KMS-11 (cell line): Measurements from ENCODE around the gene TCF7L2.
"Not testable (repeated sequence)": the region's sequence is repeated elsewhere in the genome, so short reads cannot be mapped to it uniquely, and the experiment has no call there.

Experiments
- H2AFZ ChIP-seq: fragments of 200-600 bp; sonication (generic); 2 replicates; pipeline ENCODE4 v1.6.1; 2016; ENCODE audit warnings: antibody characterized with exemption, mixed run types, low read depth
- H3K27ac ChIP-seq: fragments of 200-600 bp; sonication (generic); 2 replicates; pipeline ENCODE4 v1.6.1; 2016; ENCODE audit warnings: mild to moderate bottlenecking, mixed run types
- H3K27me3 ChIP-seq: fragments of 200-600 bp; sonication (generic); 2 replicates; pipeline ENCODE4 v1.6.1; 2017; ENCODE audit warnings: mild to moderate bottlenecking, low read depth, mixed run types, moderate library complexity; ENCODE audit not compliant: insufficient read depth
- H3K36me3 ChIP-seq: fragments of 200-600 bp; sonication (generic); 2 replicates; pipeline ENCODE4 v1.6.1; 2017; ENCODE audit warnings: mild to moderate bottlenecking, mixed run types; ENCODE audit not compliant: insufficient read depth
- H3K4me1 ChIP-seq: fragments of 200-600 bp; sonication (generic); 2 replicates; pipeline ENCODE4 v1.6.1; 2016; ENCODE audit warnings: mild to moderate bottlenecking, low read depth, mixed run types; ENCODE audit not compliant: poor library complexity, severe bottlenecking
- H3K4me2 ChIP-seq: fragments of 200-600 bp; sonication (generic); 2 replicates; pipeline ENCODE4 v1.7.0; 2016; ENCODE audit warnings: mild to moderate bottlenecking, mixed run types
- H3K4me3 ChIP-seq: fragments of 200-600 bp; sonication (generic); IDR thresholded peaks from 2 replicates; pipeline ENCODE4 v1.6.1; 2017; ENCODE audit warnings: low read depth, low read length, mixed read lengths; ENCODE audit not compliant: insufficient read depth
- H3K79me2 ChIP-seq: fragments of 200-600 bp; sonication (generic); 2 replicates; pipeline ENCODE4 v1.6.1; 2016; ENCODE audit warnings: low read depth, mixed run types; ENCODE audit not compliant: insufficient read depth
- H3K9ac ChIP-seq: fragments of 200-600 bp; sonication (generic); 2 replicates; pipeline ENCODE4 v1.6.1; 2016; ENCODE audit warnings: mild to moderate bottlenecking, mixed run types
- H4K20me1 ChIP-seq: fragments of 200-600 bp; sonication (generic); 2 replicates; pipeline ENCODE4 v1.6.1; 2016; ENCODE audit warnings: mild to moderate bottlenecking, mixed run types; ENCODE audit not compliant: insufficient read depth
- TF ChIP-seq, protein P1 (sequence below): fragments of 200-600 bp; sonication (generic); conservative IDR thresholded peaks from 2 replicates; pipeline ENCODE4 v1.6.1; 2017; ENCODE audit warnings: low read depth, mild to moderate bottlenecking, antibody characterized with exemption, low read length, moderate library complexity, mixed read lengths

TCF7L2 gene

GRCh38 chr10:113104047-113104446 lies 154.0 kb downstream of the TCF7L2 start:
- Histone ChIP-seq H3K79me2 (no peaks in the 10 kb centered on the region), H3K4me2 (no peak overlapping the region), H3K4me1 (no peaks in the 10 kb centered on the region), H2AFZ (no peak overlapping the region), H3K27me3 (no peaks in the 10 kb centered on the region), H4K20me1 (no peaks in the 10 kb centered on the region), H3K4me3 (no peak overlapping the region), H3K27ac (no peak overlapping the region), H3K36me3 (no peaks in the 10 kb centered on the region), H3K9ac (no peak overlapping the region)
- TF ChIP-seq, protein P1, sequence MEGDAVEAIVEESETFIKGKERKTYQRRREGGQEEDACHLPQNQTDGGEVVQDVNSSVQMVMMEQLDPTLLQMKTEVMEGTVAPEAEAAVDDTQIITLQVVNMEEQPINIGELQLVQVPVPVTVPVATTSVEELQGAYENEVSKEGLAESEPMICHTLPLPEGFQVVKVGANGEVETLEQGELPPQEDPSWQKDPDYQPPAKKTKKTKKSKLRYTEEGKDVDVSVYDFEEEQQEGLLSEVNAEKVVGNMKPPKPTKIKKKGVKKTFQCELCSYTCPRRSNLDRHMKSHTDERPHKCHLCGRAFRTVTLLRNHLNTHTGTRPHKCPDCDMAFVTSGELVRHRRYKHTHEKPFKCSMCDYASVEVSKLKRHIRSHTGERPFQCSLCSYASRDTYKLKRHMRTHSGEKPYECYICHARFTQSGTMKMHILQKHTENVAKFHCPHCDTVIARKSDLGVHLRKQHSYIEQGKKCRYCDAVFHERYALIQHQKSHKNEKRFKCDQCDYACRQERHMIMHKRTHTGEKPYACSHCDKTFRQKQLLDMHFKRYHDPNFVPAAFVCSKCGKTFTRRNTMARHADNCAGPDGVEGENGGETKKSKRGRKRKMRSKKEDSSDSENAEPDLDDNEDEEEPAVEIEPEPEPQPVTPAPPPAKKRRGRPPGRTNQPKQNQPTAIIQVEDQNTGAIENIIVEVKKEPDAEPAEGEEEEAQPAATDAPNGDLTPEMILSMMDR, result no peak

DNA sequence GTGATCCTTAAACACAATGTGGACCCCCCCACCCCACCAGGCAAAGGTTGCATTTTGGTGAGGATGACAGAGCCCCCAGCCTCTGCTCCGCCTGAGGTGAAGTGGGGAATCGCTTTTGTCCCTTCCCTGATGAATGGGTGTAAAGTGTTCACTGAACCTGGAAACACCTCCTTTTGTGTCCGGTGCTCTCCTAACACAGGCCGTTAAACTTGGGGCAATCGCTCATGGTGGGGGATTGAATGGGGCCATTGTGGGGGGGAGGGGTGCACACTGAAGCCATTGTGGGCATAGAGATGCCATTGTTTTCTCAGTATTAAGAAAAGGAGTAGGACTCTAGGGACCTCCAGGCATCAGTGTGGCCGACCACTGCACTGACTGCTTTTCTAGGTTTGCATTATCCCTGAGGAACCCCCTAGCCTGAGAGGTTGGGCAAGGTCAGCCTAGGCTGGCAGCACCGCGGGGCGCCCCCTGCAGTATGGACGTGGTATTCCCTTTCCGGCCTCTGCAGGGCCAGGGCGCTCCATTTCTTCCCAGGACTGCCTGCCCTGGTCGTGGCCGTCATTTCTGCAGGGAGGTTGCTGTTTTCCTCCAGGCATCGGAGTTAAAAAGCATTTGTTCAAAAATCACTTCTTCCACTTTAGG lies 158.3 kb downstream of the TCF7L2 start:
- H3K79me2 ChIP-seq, result no peaks in the 10 kb centered on the region
- no peak overlapping the region for H2AFZ ChIP-seq
- no peaks in the 10 kb centered on the region for H3K27me3 ChIP-seq

GRCh38 chr10:113108948-113109347 lies 158.9 kb downstream of the TCF7L2 start:
- Histone ChIP-seq H3K4me1 (no peaks in the 10 kb centered on the region), H3K79me2 (no peaks in the 10 kb centered on the region), H3K4me2 (no peak overlapping the region), H4K20me1 (no peaks in the 10 kb centered on the region), H3K4me3 (no peak overlapping the region), H3K9ac (no peak overlapping the region), H3K27ac (no peak overlapping the region), H3K36me3 (no peaks in the 10 kb centered on the region), H2AFZ (no peak overlapping the region), H3K27me3 (no peaks in the 10 kb centered on the region)
- TF ChIP-seq, protein P1, result no peak

More for the DNA sequence above, 158.3 kb downstream of the TCF7L2 start:
- Histone ChIP-seq H3K27ac (no peak overlapping the region), H3K4me3 (no peak overlapping the region), H3K4me2 (no peak overlapping the region), H3K4me1 (no peaks in the 10 kb centered on the region), H3K9ac (no peak overlapping the region), H4K20me1 (no peaks in the 10 kb centered on the region), H3K36me3 (no peaks in the 10 kb centered on the region)
- TF ChIP-seq, protein P1, result peak; percentile 46; the same call in 1 of the 2 replicates

GRCh38 chr10:113109482-113109881 lies 159.4 kb downstream of the TCF7L2 start:
- H4K20me1 ChIP-seq, H3K4me3 ChIP-seq, H3K9ac ChIP-seq, H3K79me2 ChIP-seq, H3K27me3 ChIP-seq, H3K27ac ChIP-seq, H2AFZ ChIP-seq, H3K4me2 ChIP-seq, H3K36me3 ChIP-seq, H3K4me1 ChIP-seq: not testable (repeated sequence)

DNA sequence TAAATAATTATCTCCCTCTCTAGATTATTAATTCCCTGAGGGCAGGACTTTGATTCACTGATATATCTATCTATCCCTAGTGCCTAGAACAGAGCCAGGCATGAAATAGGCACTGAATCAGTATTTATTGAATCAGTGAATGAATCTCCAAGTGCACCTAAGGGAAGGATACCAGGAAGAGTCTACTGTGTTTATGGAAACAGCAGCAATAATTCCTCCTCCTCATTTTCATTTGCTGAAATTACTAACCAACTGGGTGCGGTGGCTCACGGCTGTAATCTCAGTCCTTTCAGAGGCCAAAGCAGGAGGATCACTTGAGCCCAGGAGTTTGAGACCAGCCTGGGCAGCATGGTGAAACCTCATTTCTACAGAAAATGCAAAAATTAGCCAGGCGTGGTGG lies 161.2 kb downstream of the TCF7L2 start:
- H4K20me1 ChIP-seq, result no peaks in the 10 kb centered on the region
- H2AFZ ChIP-seq, result no peak overlapping the region
- TF ChIP-seq, protein P1, result no peak
- H3K79me2 ChIP-seq, result no peaks in the 10 kb centered on the region
- no peak overlapping the region for H3K4me2 ChIP-seq
- no peak overlapping the region for H3K27ac ChIP-seq
- no peaks in the 10 kb centered on the region for H3K27me3 ChIP-seq
- no peak overlapping the region for H3K9ac ChIP-seq
- H3K4me1 ChIP-seq, result no peaks in the 10 kb centered on the region
- H3K36me3 ChIP-seq, result no peaks in the 10 kb centered on the region
- no peak overlapping the region for H3K4me3 ChIP-seq
